MM.1S (cell line): ENCODE measurements around the gene PLPP3.

Source experiments
- DNase-seq: peaks from one replicate; pipeline ENCODE4 v3.0.0-alpha.2; 2015
- H2AFZ ChIP-seq: fragments of 300-600 bp; sonication (generic); 2 replicates; pipeline ENCODE4 v1.6.0; 2016; ENCODE audit warnings: antibody characterized with exemption, low read length
- H3F3A ChIP-seq: fragments of 300-600 bp; sonication (generic); 2 replicates; pipeline ENCODE4 v1.6.1; 2016; ENCODE audit warnings: mild to moderate bottlenecking, antibody characterized with exemption, low read length, moderate library complexity, mixed read lengths; ENCODE audit not compliant: insufficient read depth
- H3K27ac ChIP-seq: fragments of 300-600 bp; sonication (generic); 2 replicates; pipeline ENCODE4 v1.5.1; 2016; ENCODE audit warnings: mild to moderate bottlenecking, low read length
- H3K27me3 ChIP-seq: fragments of 300-600 bp; sonication (generic); replicated peaks from 2 replicates; pipeline ENCODE4 v1.6.0; 2016; ENCODE audit warnings: low read length; ENCODE audit not compliant: insufficient read depth
- H3K36me3 ChIP-seq: fragments of 300-600 bp; sonication (generic); replicated peaks from 2 replicates; pipeline ENCODE4 v1.6.1; 2016; ENCODE audit warnings: mild to moderate bottlenecking, low read length, mixed read lengths; ENCODE audit not compliant: insufficient read depth
- H3K4me1 ChIP-seq: fragments of 300-600 bp; sonication (generic); 2 replicates; pipeline ENCODE4 v1.6.1; 2016; ENCODE audit warnings: low read length, mixed read lengths
- H3K4me2 ChIP-seq: fragments of 300-600 bp; sonication (generic); 2 replicates; pipeline ENCODE4 v1.6.0; 2016; ENCODE audit warnings: low read depth, low read length
- H3K4me3 ChIP-seq: fragments of 300-600 bp; sonication (generic); 2 replicates; pipeline ENCODE4 v1.5.1; 2016; ENCODE audit warnings: low read length, mixed read lengths
- H3K79me2 ChIP-seq: fragments of 300-600 bp; sonication (generic); 2 replicates; pipeline ENCODE4 v1.6.1; 2016; ENCODE audit warnings: mixed run types, low read length, mixed read lengths
- H3K9ac ChIP-seq: fragments of 300-600 bp; sonication (generic); 2 replicates; pipeline ENCODE4 v1.6.1; 2016; ENCODE audit warnings: low read length, mixed read lengths
- H3K9me2 ChIP-seq: fragments of 300-600 bp; sonication (generic); replicated peaks from 2 replicates; pipeline ENCODE4 v1.6.1; 2016; ENCODE audit warnings: mild to moderate bottlenecking, low read length, mixed read lengths; ENCODE audit not compliant: insufficient read depth
- H3K9me3 ChIP-seq: fragments of 300-600 bp; sonication (generic); replicated peaks from 2 replicates; pipeline ENCODE4 v1.6.1; 2016; ENCODE audit warnings: mild to moderate bottlenecking, low read length, mixed read lengths; ENCODE audit not compliant: insufficient read depth
- H4K20me1 ChIP-seq: fragments of 300-600 bp; sonication (generic); 2 replicates; pipeline ENCODE4 v1.6.1; 2016; ENCODE audit warnings: mild to moderate bottlenecking, low read length, moderate library complexity, mixed read lengths; ENCODE audit not compliant: insufficient read depth
- EZH2 ChIP-seq: fragments of 300-600 bp; sonication (generic); optimal IDR thresholded peaks from 2 replicates; pipeline ENCODE3; 2017; ENCODE audit warnings: low read depth, mild to moderate bottlenecking, antibody characterized with exemption, low read length, mixed read lengths
- EZH2phosphoT487 ChIP-seq: fragments of 300-600 bp; sonication (generic); IDR thresholded peaks from 2 replicates; pipeline ENCODE4 v1.6.1; 2018; ENCODE audit warnings: antibody characterized with exemption, low read length
- TF ChIP-seq, protein P1 (sequence below): fragments of 300-600 bp; sonication (generic); IDR thresholded peaks from 2 replicates; pipeline ENCODE4 v1.5.1; 2016; ENCODE audit warnings: antibody characterized with exemption, low read length, mixed read lengths

PLPP3 gene

DNA sequence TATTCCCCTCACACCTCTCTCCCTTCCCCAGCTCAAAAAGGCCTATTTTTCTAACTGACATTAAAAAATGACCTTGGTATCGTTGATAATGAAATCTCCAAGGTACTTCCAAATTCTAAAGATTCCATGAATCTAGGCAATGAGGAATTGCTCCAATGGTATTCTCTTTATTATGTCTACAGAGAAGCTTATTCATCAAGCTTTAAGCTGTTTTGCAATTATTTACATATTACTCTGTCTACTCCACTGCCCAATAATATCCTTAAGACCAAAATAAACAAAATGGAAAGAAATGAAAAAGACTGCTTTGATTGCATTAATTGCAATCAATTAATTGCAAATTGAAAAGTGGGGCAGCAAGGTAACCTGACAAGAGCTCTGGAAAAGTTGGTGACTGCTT lies 7.9 kb downstream of the PLPP3 start:
- TF ChIP-seq, protein P1, sequence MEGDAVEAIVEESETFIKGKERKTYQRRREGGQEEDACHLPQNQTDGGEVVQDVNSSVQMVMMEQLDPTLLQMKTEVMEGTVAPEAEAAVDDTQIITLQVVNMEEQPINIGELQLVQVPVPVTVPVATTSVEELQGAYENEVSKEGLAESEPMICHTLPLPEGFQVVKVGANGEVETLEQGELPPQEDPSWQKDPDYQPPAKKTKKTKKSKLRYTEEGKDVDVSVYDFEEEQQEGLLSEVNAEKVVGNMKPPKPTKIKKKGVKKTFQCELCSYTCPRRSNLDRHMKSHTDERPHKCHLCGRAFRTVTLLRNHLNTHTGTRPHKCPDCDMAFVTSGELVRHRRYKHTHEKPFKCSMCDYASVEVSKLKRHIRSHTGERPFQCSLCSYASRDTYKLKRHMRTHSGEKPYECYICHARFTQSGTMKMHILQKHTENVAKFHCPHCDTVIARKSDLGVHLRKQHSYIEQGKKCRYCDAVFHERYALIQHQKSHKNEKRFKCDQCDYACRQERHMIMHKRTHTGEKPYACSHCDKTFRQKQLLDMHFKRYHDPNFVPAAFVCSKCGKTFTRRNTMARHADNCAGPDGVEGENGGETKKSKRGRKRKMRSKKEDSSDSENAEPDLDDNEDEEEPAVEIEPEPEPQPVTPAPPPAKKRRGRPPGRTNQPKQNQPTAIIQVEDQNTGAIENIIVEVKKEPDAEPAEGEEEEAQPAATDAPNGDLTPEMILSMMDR: no peak
- TF ChIP-seq EZH2phosphoT487 (no peak), EZH2 (no peak)
- no peaks in the 10 kb centered on the region for H3K36me3 ChIP-seq

DNA sequence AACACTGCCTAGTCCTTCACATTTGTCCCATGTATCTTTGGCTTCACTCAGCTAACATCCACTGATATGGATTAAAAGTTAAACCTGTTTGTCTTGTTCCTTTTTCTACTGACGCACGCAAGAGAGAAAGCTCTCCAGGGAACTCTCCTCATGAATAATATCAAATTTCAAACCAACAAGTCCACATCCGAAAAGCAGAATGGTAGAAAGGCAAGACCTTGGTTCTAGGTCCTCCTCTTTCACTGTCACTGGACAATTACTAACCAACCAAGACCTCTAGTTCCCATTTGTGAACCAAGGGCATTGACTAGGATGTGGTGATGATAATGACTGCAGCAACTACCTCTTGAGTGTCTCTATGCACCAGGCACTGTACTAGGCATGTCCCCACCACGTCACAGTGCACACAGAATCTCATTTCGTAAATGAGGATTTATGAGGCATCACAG lies 8.4 kb downstream of the PLPP3 start:
- H3F3A ChIP-seq: no peaks in the 10 kb centered on the region
- H3K4me1 ChIP-seq: peaks cover 9% of the 10 kb centered on the region
- H3K9me2 ChIP-seq: no peaks in the 10 kb centered on the region
- no peak overlapping the region for H2AFZ ChIP-seq
- TF ChIP-seq, protein P1: no peak
- no peak for TF ChIP-seq EZH2phosphoT487
- no peak for TF ChIP-seq EZH2
- H3K79me2 ChIP-seq: no peaks in the 10 kb centered on the region
- H3K9me3 ChIP-seq: no peaks in the 10 kb centered on the region
- no peak overlapping the region for H3K4me2 ChIP-seq
- no peaks in the 10 kb centered on the region for H4K20me1 ChIP-seq
- no peak for DNase-seq
- no peaks in the 10 kb centered on the region for H3K27me3 ChIP-seq
- H3K4me3 ChIP-seq: no peak overlapping the region
- H3K9ac ChIP-seq: no peak overlapping the region
- no peak overlapping the region for H3K27ac ChIP-seq
- H3K36me3 ChIP-seq: no peaks in the 10 kb centered on the region

More for the DNA sequence above, 7.9 kb downstream of the PLPP3 start:
- no peaks in the 10 kb centered on the region for H3K79me2 ChIP-seq
- no peaks in the 10 kb centered on the region for H3K27me3 ChIP-seq
- H3K9ac ChIP-seq: no peak overlapping the region
- H3K4me2 ChIP-seq: no peak overlapping the region
- H4K20me1 ChIP-seq: no peaks in the 10 kb centered on the region
- H2AFZ ChIP-seq: no peak overlapping the region
- no peaks in the 10 kb centered on the region for H3K9me3 ChIP-seq
- no peak overlapping the region for H3K27ac ChIP-seq
- H3K4me3 ChIP-seq: no peak overlapping the region
- H3K9me2 ChIP-seq: no peaks in the 10 kb centered on the region
- no peak for DNase-seq
- H3K4me1 ChIP-seq: peaks cover 9% of the 10 kb centered on the region
- H3F3A ChIP-seq: no peaks in the 10 kb centered on the region

DNA sequence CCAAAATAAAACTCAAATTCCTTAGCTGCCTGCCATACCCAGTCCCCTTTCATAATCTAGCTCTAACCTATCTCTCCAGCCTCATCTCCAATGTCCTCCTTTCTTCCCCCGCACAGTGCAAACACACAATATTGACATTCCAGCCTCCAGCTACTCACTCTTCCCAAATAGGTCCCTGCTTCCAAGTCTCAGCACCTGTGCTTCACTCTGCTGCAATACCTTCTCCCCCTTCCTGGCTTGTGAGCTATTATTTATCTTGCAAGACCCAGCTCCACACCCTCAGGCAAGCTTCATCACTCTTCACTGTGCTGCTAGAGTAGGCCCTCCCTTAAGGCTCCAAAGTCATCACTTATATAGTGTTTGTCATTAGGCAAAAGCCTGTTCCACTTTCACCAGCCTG lies 9.7 kb downstream of the PLPP3 start:
- Histone ChIP-seq H3F3A (no peaks in the 10 kb centered on the region), H3K9me2 (no peaks in the 10 kb centered on the region), H3K4me1 (peaks cover 14% of the 10 kb centered on the region), H3K4me3 (no peak overlapping the region), H3K27me3 (no peaks in the 10 kb centered on the region), H3K4me2 (no peak overlapping the region), H3K36me3 (no peaks in the 10 kb centered on the region), H3K27ac (no peak overlapping the region), H4K20me1 (no peaks in the 10 kb centered on the region), H3K79me2 (no peaks in the 10 kb centered on the region), H3K9me3 (no peaks in the 10 kb centered on the region), H2AFZ (no peak overlapping the region), H3K9ac (no peak overlapping the region)
- TF ChIP-seq, protein P1: no peak
- no peak for TF ChIP-seq EZH2
- no peak for TF ChIP-seq EZH2phosphoT487
- no peak for DNase-seq
